OCI-LY7 (cell line): ENCODE measurements around the gene STAT5B.

Experiments
- EZH2phosphoT487 ChIP-seq: fragments of 200-600 bp; sonication (generic); IDR thresholded peaks from 2 replicates; pipeline ENCODE4 v1.6.1; 2018; ENCODE audit warnings: low read depth, borderline replicate concordance, mild to moderate bottlenecking, mixed run types, antibody characterized with exemption, low read length, moderate library complexity, mixed read lengths
- TF ChIP-seq, protein P1 (sequence below): fragments of 200-600 bp; sonication (generic); conservative IDR thresholded peaks from 2 replicates; pipeline ENCODE4 v1.5.1; 2014; ENCODE audit warnings: mild to moderate bottlenecking, antibody characterized with exemption, low read length, moderate library complexity, mixed read lengths

DNA sequence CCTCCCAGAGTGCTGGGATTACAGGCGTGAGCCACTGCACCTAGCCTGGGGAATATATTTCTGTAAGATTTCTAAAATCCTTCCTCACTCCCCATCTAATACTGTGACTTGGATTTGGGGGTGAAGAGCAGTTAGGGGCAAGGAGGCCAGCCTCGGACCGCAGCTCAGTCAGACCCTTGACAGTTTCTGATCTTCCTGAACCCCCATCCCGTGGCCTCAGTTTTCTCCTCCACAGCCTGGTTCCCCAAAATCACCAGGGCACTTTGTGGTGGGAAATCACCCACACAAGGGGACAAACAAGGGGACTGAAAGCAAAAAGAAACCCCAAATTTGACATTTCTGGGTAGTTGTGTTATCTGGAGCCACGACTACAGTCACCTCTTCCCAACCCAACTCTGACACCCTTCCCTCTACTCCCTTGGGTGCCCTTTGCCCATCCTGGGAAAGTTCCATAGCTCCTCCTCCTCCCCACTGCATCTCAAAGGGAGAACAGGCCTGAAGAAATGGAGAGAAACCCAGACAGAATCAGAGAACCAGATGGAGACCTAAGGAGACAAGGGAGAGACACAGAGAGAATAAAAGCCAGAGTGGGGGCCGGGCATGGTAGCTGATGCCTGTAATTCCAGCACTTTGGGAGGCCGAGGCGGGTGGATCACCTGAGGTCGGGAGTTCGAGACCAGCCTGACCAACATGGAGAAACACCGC, 9.3 kb upstream of the STAT5B start:
- TF ChIP-seq, protein P1, sequence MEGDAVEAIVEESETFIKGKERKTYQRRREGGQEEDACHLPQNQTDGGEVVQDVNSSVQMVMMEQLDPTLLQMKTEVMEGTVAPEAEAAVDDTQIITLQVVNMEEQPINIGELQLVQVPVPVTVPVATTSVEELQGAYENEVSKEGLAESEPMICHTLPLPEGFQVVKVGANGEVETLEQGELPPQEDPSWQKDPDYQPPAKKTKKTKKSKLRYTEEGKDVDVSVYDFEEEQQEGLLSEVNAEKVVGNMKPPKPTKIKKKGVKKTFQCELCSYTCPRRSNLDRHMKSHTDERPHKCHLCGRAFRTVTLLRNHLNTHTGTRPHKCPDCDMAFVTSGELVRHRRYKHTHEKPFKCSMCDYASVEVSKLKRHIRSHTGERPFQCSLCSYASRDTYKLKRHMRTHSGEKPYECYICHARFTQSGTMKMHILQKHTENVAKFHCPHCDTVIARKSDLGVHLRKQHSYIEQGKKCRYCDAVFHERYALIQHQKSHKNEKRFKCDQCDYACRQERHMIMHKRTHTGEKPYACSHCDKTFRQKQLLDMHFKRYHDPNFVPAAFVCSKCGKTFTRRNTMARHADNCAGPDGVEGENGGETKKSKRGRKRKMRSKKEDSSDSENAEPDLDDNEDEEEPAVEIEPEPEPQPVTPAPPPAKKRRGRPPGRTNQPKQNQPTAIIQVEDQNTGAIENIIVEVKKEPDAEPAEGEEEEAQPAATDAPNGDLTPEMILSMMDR, result no peak
- no peak for TF ChIP-seq EZH2phosphoT487
